Raji (cell line): ENCODE results near the gene YRDC.

Source experiments
- POLR2A ChIP-seq: IDR thresholded peaks from 2 replicates; pipeline ENCODE4 v1.6.1; 2011; ENCODE audit warnings: low read depth, low read length, control low read depth; ENCODE audit not compliant: insufficient read depth

Gene YRDC

DNA sequence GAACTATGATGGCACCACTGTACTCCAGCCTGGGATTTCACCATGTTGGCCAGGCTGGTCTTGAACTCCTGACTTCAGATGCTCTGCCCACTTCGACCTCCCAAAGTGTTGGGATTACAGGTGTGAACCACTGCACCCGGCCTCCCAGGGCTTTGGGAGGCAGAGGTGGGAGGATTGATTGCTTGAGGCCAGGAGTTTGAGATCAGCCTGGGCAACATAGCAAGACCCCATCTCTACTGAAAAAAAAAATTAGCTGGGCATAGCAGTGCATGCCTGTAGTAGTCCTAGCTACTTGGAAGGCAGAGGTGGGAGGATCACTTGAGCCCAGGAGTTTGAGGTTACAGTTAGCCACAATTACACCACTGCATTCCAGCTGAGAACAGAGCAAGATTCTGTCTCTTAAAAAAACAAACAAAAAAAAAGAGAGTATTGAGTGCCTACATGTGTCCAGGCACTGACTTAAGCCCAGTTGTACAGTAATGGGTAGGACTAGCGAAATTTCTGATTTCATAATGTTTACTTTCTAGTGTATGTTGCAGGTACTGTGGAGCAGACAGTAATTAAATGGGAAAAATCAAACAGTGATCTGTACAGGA, 10.2 kb downstream of the YRDC start:
- no peak for TF ChIP-seq POLR2A

GRCh38 chr1:37795340-37796125, 12.5 kb downstream of the YRDC start:
- TF ChIP-seq POLR2A = no peak

DNA sequence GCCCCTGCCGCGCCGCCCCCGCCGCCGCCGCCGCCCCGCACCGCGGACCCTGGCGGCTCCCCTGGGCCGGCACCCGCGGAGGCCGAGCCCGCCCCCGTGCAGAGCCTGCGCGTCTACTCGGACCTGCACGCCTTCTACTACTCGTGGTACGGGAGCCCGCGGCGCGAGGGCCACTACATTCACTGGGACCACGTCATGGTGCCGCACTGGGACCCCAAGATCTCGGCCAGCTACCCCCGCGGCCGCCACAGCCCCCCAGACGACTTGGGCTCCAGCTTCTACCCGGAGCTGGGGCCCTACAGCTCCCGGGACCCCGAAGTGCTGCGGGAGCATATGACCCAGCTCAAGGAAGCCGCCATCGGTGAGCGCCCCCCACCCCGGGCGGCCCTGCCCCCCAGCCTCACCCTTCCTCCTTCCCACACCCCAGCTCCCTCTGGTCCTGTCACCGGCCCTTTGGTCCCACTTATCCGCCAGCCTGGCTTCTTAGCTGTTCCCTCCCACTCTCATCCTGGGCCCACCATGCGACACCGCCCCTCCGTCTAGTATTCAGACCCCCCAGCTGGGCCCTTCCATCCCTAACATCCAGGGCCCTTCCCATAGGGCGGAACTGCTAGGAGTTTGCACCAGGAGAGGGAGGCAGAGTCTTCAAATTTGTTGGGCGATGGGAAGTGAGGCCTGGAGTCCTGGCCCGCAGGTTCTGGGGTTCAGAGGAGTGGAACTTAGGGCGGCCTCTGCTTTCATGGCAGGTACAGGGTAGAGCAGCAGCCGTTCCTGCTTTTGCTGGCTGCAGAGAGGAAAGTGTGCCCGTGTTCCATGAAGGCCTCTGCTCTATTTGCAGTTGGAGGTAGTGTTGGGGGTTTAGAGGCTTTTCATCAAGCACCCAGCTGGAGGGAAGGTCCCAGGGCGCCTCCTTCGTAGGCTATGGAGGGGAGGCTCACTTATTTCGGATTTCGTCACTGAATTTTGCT, 13.4 kb downstream of the YRDC start:
- no peak for TF ChIP-seq POLR2A

DNA sequence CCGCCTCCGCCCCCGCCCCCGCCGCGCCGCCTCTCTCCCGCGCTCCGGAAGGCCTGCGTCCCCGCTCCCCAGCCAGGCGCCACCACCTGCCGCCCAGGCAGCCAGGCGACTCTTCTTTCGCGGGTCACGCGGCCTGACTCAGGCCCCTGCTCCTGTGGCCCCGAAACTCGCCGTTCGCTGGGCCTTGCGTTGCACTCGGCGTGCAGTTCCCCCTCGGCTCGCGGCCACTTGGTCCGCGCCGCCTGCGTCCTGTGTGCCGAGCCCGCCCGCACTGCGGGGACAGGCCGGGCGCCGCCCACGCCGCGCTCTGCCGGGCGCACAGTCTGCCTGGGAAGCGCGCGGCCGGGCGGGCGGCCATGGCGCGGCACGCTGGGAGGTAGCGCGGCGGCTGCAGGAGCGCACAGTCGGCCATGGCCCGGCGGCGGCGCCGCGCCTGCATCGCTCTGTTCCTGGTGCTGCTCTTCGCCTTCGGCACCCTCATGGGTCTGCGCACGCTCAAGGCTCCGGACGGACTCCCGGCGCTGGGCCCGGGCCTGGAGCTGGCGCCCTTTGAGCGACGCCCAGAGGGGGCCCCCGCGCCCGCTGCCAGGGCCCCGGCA, 14.1 kb downstream of the YRDC start, which contains the start of gene MANEAL:
TSS of gene MANEAL (plus strand) at position 75 of the 599 bp plus-strand sequence. CDS start at position 411, 336 bp downstream.
- TF ChIP-seq POLR2A = peak; percentile 74

DNA sequence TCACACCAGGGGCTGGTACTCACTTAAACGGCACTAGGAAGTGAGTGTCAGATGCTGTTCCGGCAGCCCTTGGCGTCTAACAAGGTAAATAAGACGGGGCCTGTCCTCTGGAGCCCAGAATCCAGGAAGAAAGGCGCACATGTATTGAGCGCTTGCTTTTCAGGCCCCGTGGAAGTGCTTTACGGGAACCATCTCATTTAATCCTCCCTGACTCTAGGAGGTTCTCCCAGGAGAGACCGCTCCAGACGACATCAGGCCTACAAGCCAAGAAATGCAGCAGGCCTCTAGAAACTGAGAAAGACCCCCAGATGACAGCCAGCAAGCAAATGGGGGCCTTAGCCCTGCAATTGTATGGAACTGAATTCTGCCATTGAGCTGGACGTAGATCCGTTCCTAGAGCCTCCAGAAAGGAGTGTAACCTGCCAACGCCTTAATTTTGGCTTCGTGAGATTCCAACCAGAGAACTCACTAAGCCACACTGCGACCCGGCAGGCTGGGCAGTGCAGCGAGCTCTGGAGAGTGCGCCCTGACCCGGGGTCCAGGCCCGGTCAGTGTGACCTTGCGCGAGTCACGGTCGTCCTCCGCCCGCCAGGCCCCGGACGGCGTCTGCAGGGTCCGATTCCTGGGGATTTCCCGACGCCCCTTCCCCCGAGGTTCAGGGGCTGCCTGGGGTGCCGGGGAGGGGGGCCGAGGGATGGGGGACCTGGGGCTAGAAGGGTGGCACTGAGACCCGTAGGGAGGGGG, 14.9 kb downstream of the YRDC start:
- TF ChIP-seq POLR2A = no peak

DNA sequence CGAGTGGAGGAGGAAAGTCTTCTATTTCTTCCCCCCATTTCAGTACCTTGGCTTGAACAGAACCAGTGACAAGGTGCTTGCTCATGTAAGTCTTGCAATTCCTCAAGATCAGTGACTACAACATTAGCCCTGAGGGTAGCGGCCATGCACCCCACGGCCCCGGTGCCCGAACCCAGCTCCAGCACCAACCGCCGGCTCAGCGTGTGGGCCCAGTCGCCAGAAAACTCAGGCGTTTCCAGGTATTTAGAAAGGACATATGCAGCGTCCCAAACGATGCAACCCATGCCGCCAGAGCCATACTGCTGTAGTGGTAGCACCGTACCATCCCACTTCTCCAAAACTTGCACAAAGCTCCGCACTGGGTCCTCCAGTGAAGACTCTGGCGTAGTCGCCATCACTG, 25.5 kb downstream of the YRDC start:
- no peak for TF ChIP-seq POLR2A

DNA sequence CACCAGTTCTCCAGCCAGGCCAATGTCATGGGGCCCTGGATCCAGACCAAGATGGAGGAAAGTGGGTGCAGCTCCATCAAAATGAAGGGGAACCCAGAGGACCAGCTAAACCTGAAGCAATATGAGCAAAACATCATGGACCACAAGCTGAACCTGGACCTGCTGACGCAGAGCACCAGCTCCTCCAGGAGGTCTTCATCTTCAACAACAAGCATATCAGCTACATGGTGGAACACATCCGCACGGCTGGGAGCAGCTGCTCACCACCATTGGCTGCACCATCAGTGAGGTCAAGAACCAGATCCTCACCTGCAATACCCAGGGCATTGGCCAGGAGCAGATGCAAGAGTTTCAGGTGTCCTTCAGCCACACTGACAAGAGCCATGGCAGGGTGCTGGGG, 29.4 kb downstream of the YRDC start:
- TF ChIP-seq POLR2A = no peak

DNA sequence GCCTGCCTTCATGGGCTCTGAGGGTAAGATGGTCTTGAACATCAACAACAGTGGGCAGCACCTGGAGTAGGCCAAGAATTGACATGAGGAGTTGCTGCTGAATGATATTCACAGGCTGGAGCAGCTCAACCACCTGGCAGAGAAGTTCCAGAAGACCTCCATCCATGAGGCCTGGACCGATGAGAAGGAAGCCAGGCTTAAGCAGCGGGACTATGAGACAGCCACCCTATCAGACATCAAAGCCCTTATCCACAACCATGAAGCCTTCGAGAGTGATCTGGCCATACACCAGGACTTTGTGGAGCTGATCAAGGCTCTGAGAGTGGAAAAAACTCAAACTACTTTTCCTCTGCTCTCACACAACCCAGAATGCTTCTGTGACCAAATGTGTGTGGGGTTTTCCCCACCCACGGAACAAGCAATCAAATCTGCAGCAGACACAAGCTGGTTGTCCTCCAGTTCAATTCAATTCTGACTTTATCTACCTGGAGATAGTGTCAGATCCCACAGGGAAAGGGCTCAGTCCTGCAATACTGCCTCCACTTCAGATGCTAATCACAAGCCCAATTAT, 31.0 kb downstream of the YRDC start:
- no peak for TF ChIP-seq POLR2A

DNA sequence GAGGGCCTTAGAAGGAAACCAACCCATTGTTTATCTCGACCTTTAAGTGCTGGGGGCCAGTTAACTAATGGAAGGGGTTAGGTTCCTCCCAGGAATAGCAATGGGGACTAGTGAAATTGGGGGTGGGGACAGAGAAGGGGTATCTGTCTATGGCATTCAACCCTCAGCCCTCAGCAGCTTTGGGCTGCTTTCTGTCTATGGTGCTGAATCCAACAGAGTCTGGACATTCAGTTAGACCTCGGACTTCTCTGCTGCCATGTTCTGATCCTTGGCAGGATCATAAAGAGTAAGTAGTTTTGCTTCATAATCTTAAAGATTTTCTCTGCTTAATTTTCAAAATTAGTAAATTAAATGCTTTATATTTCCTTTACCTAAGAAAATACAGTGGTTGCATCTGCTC, 40.5 kb downstream of the YRDC start:
- TF ChIP-seq POLR2A = no peak

DNA sequence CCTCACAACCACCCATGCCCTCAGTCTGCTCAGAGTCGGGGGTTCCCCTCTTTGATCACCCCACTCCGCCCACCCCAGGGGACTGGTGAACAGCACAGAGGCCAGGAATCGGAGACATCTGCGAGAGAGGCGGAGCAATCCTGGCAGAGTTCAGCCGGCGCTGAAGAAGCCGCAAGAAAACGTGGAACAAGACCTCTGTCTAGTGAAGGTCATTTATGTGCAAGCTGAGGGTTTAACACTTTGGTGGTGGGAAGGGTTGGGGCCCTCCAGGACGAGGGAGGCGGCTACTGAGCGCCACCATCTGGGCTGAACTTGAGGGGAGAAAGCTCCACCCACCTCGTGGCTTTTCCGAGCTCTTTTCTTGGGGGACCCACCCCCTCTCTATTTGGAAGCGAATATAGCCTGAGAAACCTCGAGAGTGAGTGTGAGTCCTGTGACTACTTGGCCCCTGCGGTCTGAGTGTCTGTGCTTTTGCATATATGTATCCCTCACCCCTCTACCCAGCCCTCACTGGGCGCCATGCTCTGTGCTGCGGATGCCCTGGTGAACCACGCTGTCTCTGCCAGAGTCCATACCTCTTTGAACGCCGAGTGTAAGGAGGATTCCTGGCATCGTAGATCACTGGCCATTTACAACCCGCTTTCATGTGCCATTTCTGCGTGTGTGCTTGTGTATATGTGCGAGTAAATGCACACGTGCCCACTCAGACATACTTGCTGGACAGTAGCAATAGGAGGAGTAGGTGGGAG, 41.9 kb downstream of the YRDC start:
- TF ChIP-seq POLR2A = no peak

DNA sequence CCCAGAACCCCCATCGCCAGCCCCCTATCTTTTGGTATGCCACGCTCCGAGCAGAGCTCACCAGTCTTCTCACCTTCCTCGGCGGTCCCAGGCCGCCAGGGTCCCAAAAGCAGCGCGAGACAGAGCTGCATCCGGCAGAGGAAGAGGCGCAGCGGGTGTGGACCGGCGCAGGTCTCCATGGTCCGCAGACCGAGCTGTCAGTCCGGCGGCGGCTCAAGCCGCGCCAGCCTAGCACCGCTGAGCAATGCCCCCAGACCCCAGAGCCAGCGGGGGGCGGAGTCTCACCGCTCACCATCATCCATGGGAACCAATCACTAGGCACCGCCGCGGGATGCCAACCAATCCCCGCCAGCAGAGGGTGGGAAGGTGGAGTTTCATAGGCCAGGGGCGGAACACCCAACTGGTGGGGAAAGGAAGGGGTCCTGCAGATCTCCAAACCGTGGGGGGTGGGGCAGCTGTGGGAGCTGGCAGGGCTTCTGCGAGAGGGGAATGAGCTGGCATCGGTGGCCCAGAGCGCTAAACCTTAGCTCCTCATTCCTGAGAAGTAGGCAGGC, 43.0 kb downstream of the YRDC start, which contains the start of gene EPHA10:
TSS of gene EPHA10 (minus strand) at position 233 of the 554 bp plus-strand sequence. CDS start at position 179, 54 bp downstream.
- no peak for TF ChIP-seq POLR2A

DNA sequence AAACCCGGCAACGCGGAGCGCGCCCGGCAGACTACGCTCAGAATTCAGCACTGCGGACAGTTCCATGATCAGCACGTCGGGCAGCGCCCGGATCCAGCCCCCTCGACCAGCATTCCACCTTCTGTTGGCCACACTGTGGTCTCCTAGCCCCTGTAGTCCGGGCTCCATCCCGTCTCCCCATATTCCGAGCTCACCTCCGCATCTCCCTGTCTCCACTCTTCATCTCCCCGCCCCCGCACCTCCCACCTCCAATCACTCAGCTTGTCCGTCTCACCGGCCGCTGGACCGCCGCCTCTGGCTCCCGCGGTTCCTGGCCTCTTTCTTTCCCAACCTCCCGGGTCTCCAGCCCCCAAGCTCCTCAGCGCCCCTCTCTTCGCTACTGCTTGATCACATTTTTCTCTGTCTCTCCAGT, 43.6 kb downstream of the YRDC start:
- no peak for TF ChIP-seq POLR2A
